Heart left ventricle (tissue), 16 donors: ENCODE results near the gene C6orf163. TPM values are rescaled to one million over a fixed set of nuclear protein-coding genes. Genes with fewer than 3 reads are reported as not detected.

Source experiments
- ATAC-seq, 4 donors: fragments of 200-7000 bp; cut with Tn5 transposase; one replicate each; pipeline ENCODE4 v1.9.1; 2020 to 2022; ENCODE audit warnings: moderate library complexity in 4 of 4, mild to moderate bottlenecking in 3 of 4, moderate number of reproducible peaks in 1 of 4
- DNase-seq, 5 donors: peaks; one replicate each; pipeline ENCODE4 v3.0.0-alpha.2; 2020
- H3K27ac ChIP-seq, 12 donors: fragments of 200-600 bp; sonication (generic) in 4 of 12; one replicate each; pipeline versions ENCODE4 v1.5.0 to v1.8.0; 2016 to 2022; ENCODE audit warnings: mild to moderate bottlenecking in 2 of 12
- H3K27me3 ChIP-seq, 9 donors: fragments of 200-600 bp; sonication (generic) in 2 of 9; one replicate each; pipeline versions ENCODE4 v1.5.1 to v1.8.0; 2016 to 2022; ENCODE audit warnings: mild to moderate bottlenecking in 3 of 9
- H3K36me3 ChIP-seq, 9 donors: fragments of 200-600 bp; sonication (generic) in 2 of 9; one replicate each; pipeline versions ENCODE4 v1.5.0 to v1.8.0; 2018 to 2022; ENCODE audit warnings: mild to moderate bottlenecking in 2 of 9
- H3K4me1 ChIP-seq, 12 donors: fragments of 200-600 bp; sonication (generic) in 4 of 12; one replicate each; pipeline versions ENCODE4 v1.5.0 to v1.8.0; 2016 to 2022; ENCODE audit warnings: mild to moderate bottlenecking in 3 of 12
- H3K4me3 ChIP-seq, 12 donors: fragments of 200-600 bp; sonication (generic) in 4 of 12; one replicate each; pipeline versions ENCODE4 v1.5.0 to v1.8.0; 2017 to 2022; ENCODE audit warnings: mild to moderate bottlenecking in 9 of 12, moderate library complexity in 4 of 12
- H3K9me3 ChIP-seq, 12 donors: fragments of 200-600 bp; sonication (generic) in 4 of 12; one replicate each; pipeline versions ENCODE4 v1.5.0 to v1.8.0; 2016 to 2022; ENCODE audit warnings: mild to moderate bottlenecking in 1 of 12
- CTCF ChIP-seq, 12 donors: fragments of 200-600 bp; sonication (generic) in 4 of 12; IDR thresholded peaks; one replicate each; pipeline versions ENCODE4 v1.5.0 to v1.8.0; 2018 to 2022; ENCODE audit warnings: antibody characterized with exemption in 12 of 12, mild to moderate bottlenecking in 5 of 12
- POLR2A ChIP-seq, 2 donors: fragments of 450-650 bp; IDR thresholded peaks; one replicate each; pipeline ENCODE4 v1.6.1; 2017; ENCODE audit warnings: antibody characterized with exemption in 2 of 2, mild to moderate bottlenecking in 2 of 2, moderate library complexity in 2 of 2
- WGBS, 4 donors: extraction: QIAGEN DNeasy Blood & Tissue Kit in 2 of 4; methylation state at CpG; one replicate each; pipeline versions ENCODE4 v1.1.5 to v1.1.7; 2013 to 2018; 5-methylcytosine and 5-hydroxymethylcytosine counted together
- intact Hi-C, 10 donors: fragments of 100-400 bp; cut with DNase I; formaldehyde crosslinking; loops; one replicate each; pipeline versions ENCODE4 v1.11.1 to v1.14.2; 2022
- polyA plus RNA-seq, 2 donors: library from polyadenylated mRNA; stranded (reverse); fragments of 200-250 nt; gene quantifications; one replicate each; pipeline ENCODE4 v1.2.3, GENCODE V29; 2013
- total RNA-seq, 9 donors: library from RNA; depleted of rRNA in 2 of 9; stranded (reverse); fragments of >200 nt in 2 of 9; fragmentation: NEBNext Ultra II Directional in 3 of 9; extraction: Animal tissue kit (Norgen Biotek cat#: 25700) in 3 of 9; gene quantifications; one replicate each; pipeline versions ENCODE4 v1.1.0 to v1.2.4, GENCODE V29; 2016 to 2023
- donor health status: ischemic (EF 13 %, LVEDD 7.1; RV severe dilation, severe dysfunction).
- donor health status: healthy with polysubstance abuse.
- donor health status: DM: no; HTN: yes; CAD: no.
- donor health status: DM: no; HTN: no; CAD: no.
- donor health status: ischemic (EF 25% LVEDD 6.9; RV normal size, moderate dysfunction).
- donor health status: ischemic (EF 25% LVEDD 5.7; RV mildly dilated, moderate dysfunction).
- donor health status: healthy.
- donor health status: DM: yes; HTN: yes; CAD: no.
- donor health status: ischemic (EF 35%, LVEDD 5.7; RV mildly dilated, moderate dysfunction).
- donor health status: nonischemic (EF 11% LVEDD 7.7; RV severe dilation, severe dysfunction).
- donor health status: DM: yes; HTN: yes; CAD: no.
- donor health status: PGD.
- donor health status: ischemic (EF 29% LVEDD 5.4; RV normal size, mild dysfunction).
- donor health status: nonischemic (EF 23%, LVEDD 6.1; RV moderate dilation, normal function).

The C6orf163 gene
- total and polyA plus RNA-seq, 11 donors: 0.50 to 3.8 (median 1.7) TPM

DNA sequence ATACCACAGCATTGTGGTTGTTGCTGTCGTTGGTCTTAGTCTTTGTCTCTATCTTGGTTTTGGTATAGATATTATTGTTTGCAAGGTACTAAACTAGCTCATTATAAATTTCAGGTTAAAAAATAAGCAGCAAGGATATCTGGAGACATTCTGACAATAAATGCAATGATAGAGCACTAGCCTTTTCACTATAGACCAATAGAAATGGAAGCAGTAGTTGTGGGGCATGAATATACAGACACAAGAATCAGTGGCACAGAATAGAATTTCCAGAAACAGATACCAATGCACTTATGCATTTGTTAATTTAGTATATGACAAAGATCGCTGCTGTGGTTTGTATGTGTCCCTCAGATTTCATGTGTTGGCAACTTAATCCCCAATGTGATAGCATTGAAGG lies 32.0 kb downstream of the C6orf163 start:
- intact Hi-C loops: no loop called here
- Histone ChIP-seq H3K4me1 (no peaks in the 10 kb centered on the region), H3K27me3 (no peaks in the 10 kb centered on the region), H3K27ac (no peak overlapping the region), H3K9me3 (peaks cover 0 to 6% (median 0%) of the 10 kb centered on the region in 12 donors), H3K4me3 (no peak overlapping the region), H3K36me3 (no peaks in the 10 kb centered on the region)
- TF ChIP-seq CTCF (IDR thresholded peaks at IDR 0.05) (no peak), POLR2A (IDR thresholded peaks at IDR 0.05) (no peak)
- DNase-seq (no peak), ATAC-seq (no peak)
- WGBS, 4 donors: 88 to 97% (median 93%) methylated on average over 2 of the region's 2 CpGs

DNA sequence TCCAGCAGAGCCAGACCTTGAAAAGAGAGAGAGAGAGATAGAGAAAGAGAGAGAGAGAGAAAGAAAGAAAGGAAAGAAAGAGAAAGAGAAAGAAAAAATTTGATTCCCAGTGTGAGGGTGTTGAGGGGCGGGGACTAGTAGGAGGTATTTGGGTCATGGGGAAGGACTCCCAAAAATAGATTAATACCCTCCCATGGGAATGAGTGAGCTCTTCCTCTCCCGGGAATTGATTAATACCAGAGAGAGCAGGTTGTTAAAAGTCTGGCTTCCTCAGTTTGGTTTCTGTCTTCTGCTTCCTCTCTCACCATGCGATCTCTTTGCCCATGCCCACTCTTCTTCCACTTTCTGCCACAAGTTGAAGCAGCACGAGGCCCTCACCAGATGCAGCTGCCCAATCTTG lies 34.3 kb downstream of the C6orf163 start:
- no peak for DNase-seq

GRCh38 chr6:87382861-87383260 lies 38.2 kb downstream of the C6orf163 start:
- DNase-seq (no peak), ATAC-seq (no peak)
- no peak overlapping the region for H3K27ac ChIP-seq
- intact Hi-C loops: no loop called here
- H3K4me3 ChIP-seq: no peak overlapping the region
- H3K36me3 ChIP-seq: no peaks in the 10 kb centered on the region
- TF ChIP-seq CTCF (IDR thresholded peaks at IDR 0.05): no peak
- no peak for TF ChIP-seq POLR2A (IDR thresholded peaks at IDR 0.05)
- H3K9me3 ChIP-seq: no peaks in the 10 kb centered on the region
- no peaks in the 10 kb centered on the region for H3K4me1 ChIP-seq
- no peaks in the 10 kb centered on the region for H3K27me3 ChIP-seq
- 86 to 93% (median 93%) methylated on average over 5 of the region's 5 CpGs for WGBS, 4 donors

More for the DNA sequence above, 34.3 kb downstream of the C6orf163 start:
- Histone ChIP-seq H3K9me3 (no peaks in the 10 kb centered on the region), H3K4me1 (no peaks in the 10 kb centered on the region), H3K36me3 (no peaks in the 10 kb centered on the region), H3K4me3 (no peak overlapping the region), H3K27me3 (no peaks in the 10 kb centered on the region), H3K27ac (no peak overlapping the region)
- TF ChIP-seq POLR2A (IDR thresholded peaks at IDR 0.05) (no peak), CTCF (IDR thresholded peaks at IDR 0.05) (no peak)
- no peak for ATAC-seq
- 65 to 80% (median 72%) methylated on average over 4 of the region's 4 CpGs for WGBS, 4 donors
- intact Hi-C loops: no loop called here

GRCh38 chr6:87384038-87384437 lies 39.4 kb downstream of the C6orf163 start:
- 53 to 66% (median 57%) methylated on average over 1 of the region's 1 CpG for WGBS, 4 donors
- Histone ChIP-seq H3K4me3 (no peak overlapping the region), H3K27me3 (no peaks in the 10 kb centered on the region), H3K4me1 (no peaks in the 10 kb centered on the region), H3K9me3 (no peaks in the 10 kb centered on the region), H3K36me3 (no peaks in the 10 kb centered on the region), H3K27ac (no peak overlapping the region)
- ATAC-seq (no peak), DNase-seq (no peak)
- intact Hi-C loops: no loop called here
- TF ChIP-seq CTCF (IDR thresholded peaks at IDR 0.05) (no peak), POLR2A (IDR thresholded peaks at IDR 0.05) (no peak)
